Muscle layer of duodenum (tissue), 2 donors: ENCODE data around the gene METTL16.
"Not testable (repeated sequence)": the region's sequence is repeated elsewhere in the genome, so short reads cannot be mapped to it uniquely, and the experiment has no call there.

ENCODE experiments used
- H3K27ac ChIP-seq: one replicate; pipeline ENCODE4 v1.7.0; 2013; ENCODE audit warnings: mild to moderate bottlenecking, low read length
- H3K27me3 ChIP-seq: one replicate; pipeline ENCODE4 v1.7.0; 2013; ENCODE audit warnings: low read depth, mild to moderate bottlenecking, control low read depth, low read length
- H3K36me3 ChIP-seq, 2 donors: one replicate each; pipeline ENCODE4 v1.7.0; 2013; ENCODE audit warnings: low read length in 2 of 2, control low read depth in 1 of 2, mild to moderate bottlenecking in 1 of 2; ENCODE audit not compliant: insufficient read depth in 2 of 2, control insufficient read depth in 1 of 2
- H3K4me1 ChIP-seq, 2 donors: one replicate each; pipeline ENCODE4 v1.7.0; 2013; ENCODE audit warnings: low read length in 2 of 2, mild to moderate bottlenecking in 2 of 2, control low read depth in 1 of 2, moderate library complexity in 1 of 2; ENCODE audit not compliant: insufficient read depth in 2 of 2, control insufficient read depth in 1 of 2
- H3K4me3 ChIP-seq, 2 donors: one replicate each; pipeline ENCODE4 v1.7.0; 2013; ENCODE audit warnings: low read length in 2 of 2, low read depth in 1 of 2, mild to moderate bottlenecking in 1 of 2
- H3K9me3 ChIP-seq, 2 donors: one replicate each; pipeline ENCODE4 v1.7.0; 2013; ENCODE audit warnings: low read length in 2 of 2, control low read depth in 1 of 2, mild to moderate bottlenecking in 1 of 2; ENCODE audit not compliant: control insufficient read depth in 1 of 2
- donor health status: healthy.

The METTL16 gene

DNA sequence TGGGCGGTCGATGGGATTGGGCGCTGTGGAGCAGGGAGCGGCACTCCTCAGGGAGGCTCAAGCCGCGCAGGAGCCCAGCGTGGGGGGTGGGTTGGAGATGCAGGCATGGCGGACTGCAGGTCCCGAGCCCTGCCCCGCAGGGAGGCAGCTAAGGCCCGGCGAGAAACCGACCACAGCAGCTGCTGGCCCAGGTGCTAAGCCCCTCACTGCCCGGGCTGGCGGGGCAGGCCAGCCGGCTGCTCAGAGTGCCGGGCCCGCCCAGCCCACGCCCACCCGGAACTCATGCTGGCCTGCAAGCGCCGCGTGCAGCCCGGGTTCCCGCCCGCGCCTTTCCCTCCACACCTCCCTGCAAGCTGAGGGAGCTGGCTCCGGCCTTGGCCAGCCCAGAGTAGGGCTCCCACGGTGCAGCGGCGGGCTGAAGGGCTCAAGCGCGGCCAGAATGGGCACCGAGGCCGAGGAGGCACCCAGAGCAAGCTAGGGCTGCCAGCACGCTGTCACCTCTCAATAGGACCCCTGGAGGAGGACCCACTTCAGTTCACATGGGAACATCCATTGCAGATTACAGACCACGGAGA, 20.5 kb upstream of the METTL16 start:
- Histone ChIP-seq H3K9me3 (no peaks in the 10 kb centered on the region), H3K27me3 (no peaks in the 10 kb centered on the region), H3K4me1 (no peaks in the 10 kb centered on the region), H3K36me3 (no peaks in the 10 kb centered on the region), H3K27ac (no peak overlapping the region), H3K4me3 (no peak overlapping the region)

DNA sequence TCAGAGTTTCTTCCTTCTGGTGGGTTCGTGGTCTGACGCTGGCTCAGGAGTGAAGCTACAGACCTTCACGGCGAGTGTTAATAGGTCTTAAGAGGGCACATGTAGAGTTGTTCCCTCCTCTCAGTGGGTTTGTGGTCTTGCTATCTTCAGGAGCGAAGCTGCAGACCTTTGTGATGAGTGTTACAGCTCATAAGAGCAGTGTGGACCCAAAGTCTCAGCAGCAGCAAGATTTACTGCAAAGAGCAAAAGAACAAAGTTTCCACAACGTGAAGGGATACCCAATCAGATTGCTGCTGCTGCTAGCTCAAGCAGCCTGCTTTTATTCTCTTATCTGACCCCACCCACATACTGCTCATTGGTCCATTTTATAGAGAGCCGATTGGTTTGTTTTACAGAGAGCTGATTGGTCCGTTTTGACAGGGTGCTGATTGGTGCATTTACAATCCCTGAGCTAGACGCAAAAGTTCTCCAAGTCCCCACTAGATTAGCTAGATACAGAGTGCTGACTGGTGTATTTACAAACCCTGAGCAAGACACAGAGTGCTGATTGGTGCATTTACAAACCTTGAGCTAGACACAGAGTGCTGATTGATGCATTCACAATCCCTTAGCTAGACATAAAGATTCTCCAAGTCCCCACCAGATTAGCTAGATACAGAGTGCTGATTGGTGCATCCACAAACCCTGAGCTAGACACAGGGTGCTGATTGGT, 19.7 kb upstream of the METTL16 start:
- H3K27ac ChIP-seq, H3K4me3 ChIP-seq, H3K9me3 ChIP-seq, H3K36me3 ChIP-seq, H3K4me1 ChIP-seq, H3K27me3 ChIP-seq: not testable (repeated sequence)

- not testable (repeated sequence) for H3K27ac ChIP-seq, H3K4me1 ChIP-seq, H3K36me3 ChIP-seq, H3K9me3 ChIP-seq, H3K4me3 ChIP-seq, H3K27me3 ChIP-seq
Observed at GRCh38 chr17:2521775-2522410, 10.2 kb upstream of the METTL16 start.

DNA sequence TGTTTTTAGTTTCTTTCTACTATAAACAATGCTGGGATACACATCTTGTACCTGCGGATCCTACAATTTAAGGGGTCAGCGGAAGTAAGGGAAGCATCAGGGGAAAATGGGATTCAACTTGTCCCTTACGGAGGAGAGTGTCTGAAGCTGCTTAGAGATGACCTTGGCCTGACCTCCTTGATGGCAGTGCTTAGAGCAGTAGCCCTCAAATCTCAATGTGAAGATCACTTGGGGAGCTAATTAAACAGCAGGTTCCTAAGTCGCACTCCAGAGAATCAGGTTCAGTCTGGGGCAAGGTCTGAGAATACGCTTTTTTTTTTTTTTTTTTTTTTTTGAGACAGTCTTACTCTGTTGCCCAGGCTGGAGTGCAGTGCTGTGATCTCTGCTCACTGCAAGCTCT, 9.6 kb upstream of the METTL16 start:
- no peaks in the 10 kb centered on the region for H3K36me3 ChIP-seq
- no peak overlapping the region for H3K27ac ChIP-seq
- no peak overlapping the region for H3K4me3 ChIP-seq
- no peaks in the 10 kb centered on the region for H3K27me3 ChIP-seq
- no peaks in the 10 kb centered on the region for H3K4me1 ChIP-seq
- H3K9me3 ChIP-seq, result no peaks in the 10 kb centered on the region

DNA sequence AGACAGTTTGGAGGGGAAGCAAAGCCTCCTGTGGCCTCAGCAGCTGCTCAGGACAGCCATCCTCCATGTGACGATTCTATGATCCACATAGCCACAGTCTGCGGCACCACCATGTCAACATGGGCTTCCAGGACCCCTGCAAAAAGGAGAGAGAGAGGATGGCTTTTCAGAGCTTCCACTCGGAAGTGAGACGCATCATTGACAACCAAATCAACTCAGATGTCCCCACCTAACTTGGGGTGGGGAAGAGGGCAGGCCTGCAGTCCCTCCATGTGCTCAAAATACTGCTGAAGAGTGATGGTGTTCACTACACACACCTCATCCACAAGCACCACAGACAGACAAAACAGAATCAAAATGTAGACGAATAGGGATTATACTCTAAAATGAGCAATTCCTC, 5.9 kb upstream of the METTL16 start:
- Histone ChIP-seq H3K4me3 (no peak overlapping the region), H3K27ac (no peak overlapping the region), H3K9me3 (no peaks in the 10 kb centered on the region), H3K36me3 (no peaks in the 10 kb centered on the region), H3K27me3 (no peaks in the 10 kb centered on the region), H3K4me1 (no peaks in the 10 kb centered on the region)

GRCh38 chr17:2511138-2511461, 588 bp downstream of the METTL16 start:
- Histone ChIP-seq H3K36me3 (peaks cover 0 to 6% of the 10 kb centered on the region in 2 donors), H3K4me1 (peaks cover 5 to 24% of the 10 kb centered on the region in 2 donors), H3K4me3 (peak overlapping the region; percentile 81 to 100), H3K27me3 (no peaks in the 10 kb centered on the region), H3K27ac (peak overlapping the region; percentile 98), H3K9me3 (no peaks in the 10 kb centered on the region)

GRCh38 chr17:2510559-2510958, 1.1 kb downstream of the METTL16 start:
- Histone ChIP-seq H3K27ac (peak overlapping the region; percentile 98), H3K9me3 (no peaks in the 10 kb centered on the region), H3K27me3 (no peaks in the 10 kb centered on the region)

DNA sequence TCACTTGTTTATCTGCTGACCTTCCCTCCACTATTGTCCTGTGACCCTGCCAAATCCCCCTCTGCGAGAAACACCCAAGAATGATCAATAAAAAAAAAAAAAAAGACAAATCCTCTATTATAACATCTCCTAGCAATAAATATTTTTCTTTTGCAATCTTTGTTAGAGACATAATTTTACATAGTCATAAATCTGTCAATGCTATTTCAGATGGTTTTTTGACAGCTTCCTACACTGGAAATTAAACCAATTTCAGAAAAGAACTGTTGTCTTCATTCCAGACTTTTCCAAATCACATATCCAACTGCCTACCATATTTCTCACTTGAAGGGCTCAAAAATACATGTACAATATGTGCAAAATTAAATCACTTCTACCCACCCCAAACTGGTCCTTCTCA, 3.7 kb downstream of the METTL16 start:
- Histone ChIP-seq H3K4me1 (peaks cover 5 to 24% of the 10 kb centered on the region in 2 donors), H3K27ac (no peak overlapping the region), H3K4me3 (no peak overlapping the region), H3K36me3 (peaks cover 0 to 6% of the 10 kb centered on the region in 2 donors), H3K9me3 (no peaks in the 10 kb centered on the region), H3K27me3 (no peaks in the 10 kb centered on the region)

More at GRCh38 chr17:2510559-2510958, 1.1 kb downstream of the METTL16 start:
- H3K36me3 ChIP-seq, result peaks cover 0 to 6% of the 10 kb centered on the region in 2 donors
- peak overlapping the region; percentile 81 to 100 for H3K4me3 ChIP-seq
- peaks cover 5 to 24% of the 10 kb centered on the region in 2 donors for H3K4me1 ChIP-seq

DNA sequence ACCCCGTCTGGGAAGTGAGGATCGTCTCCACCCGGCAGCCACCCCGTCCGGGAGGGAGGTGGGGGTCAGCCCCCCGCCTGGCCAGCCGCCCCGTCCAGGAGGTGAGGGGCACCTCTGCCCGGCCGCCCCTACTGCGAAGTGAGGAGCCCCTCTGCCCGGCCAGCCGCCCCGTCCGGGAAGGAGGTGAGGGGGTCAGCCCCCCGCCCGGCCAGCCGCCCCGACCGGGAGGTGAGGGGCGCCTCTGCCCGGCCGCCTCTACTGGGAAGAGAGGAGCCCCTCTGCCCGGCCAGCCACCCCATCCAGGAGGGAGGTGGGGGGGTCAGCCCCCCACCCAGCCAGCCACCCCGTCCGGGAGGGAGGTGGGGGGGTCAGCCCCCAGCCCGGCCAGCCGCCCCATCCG, 4.7 kb downstream of the METTL16 start:
- not testable (repeated sequence) for H3K27me3 ChIP-seq, H3K4me3 ChIP-seq, H3K27ac ChIP-seq, H3K36me3 ChIP-seq, H3K9me3 ChIP-seq
- H3K4me1 ChIP-seq, result peaks cover 5 to 24% of the 10 kb centered on the region in 2 donors

DNA sequence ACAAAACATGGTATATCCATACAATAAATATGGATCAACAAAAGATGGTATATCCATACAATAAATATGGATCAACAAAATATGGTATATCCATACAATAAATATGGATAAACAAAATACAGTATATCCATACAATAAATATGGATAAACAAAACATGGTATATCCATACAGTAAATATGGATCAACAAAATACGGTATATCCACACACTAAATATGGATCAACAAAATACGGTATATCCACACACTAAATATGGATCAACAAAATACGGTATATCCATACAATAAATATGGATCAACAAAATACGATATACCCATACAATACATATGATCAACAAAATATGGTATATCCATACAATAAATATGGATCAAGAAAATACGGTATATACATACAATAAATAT, 8.1 kb downstream of the METTL16 start:
- Histone ChIP-seq H3K4me1 (peaks cover 0 to 5% of the 10 kb centered on the region in 2 donors), H3K4me3 (no peak overlapping the region), H3K27ac (no peak overlapping the region), H3K36me3 (peaks cover 0 to 6% of the 10 kb centered on the region in 2 donors), H3K9me3 (no peaks in the 10 kb centered on the region), H3K27me3 (no peaks in the 10 kb centered on the region)

GRCh38 chr17:2502871-2503580, 8.7 kb downstream of the METTL16 start:
- Histone ChIP-seq H3K36me3 (peaks cover 0 to 10% of the 10 kb centered on the region in 2 donors), H3K4me1 (no peaks in the 10 kb centered on the region), H3K9me3 (no peaks in the 10 kb centered on the region), H3K27ac (no peak overlapping the region), H3K27me3 (no peaks in the 10 kb centered on the region), H3K4me3 (no peak overlapping the region)
